Measurements from ENCODE around the gene BLTP1. TPM values are rescaled to one million over a fixed set of nuclear protein-coding genes. Genes with fewer than 3 reads are reported as not detected.

The BLTP1 gene
- total and polyA plus RNA-seq, 4 donors = 78.1 to 229 (median 117) TPM

Other genes with a start within 250 kb of the BLTP1 start
- gene TRPC3, start 200.3 kb upstream of the BLTP1 start, total RNA-seq = 10 to 100 TPM in 1 of 2 donors, 1 to 10 TPM in 1; 4.8 to 16.1 TPM
- gene TRPC3, start 200.3 kb upstream of the BLTP1 start, polyA plus RNA-seq (ENCODE audit: insufficient read length in 2 of 2) = 10 to 100 TPM; 11.0 to 11.5 TPM
- gene ADAD1, start 226.7 kb downstream of the BLTP1 start, total RNA-seq = under 1 TPM in 1 of 2 donors, not detected in 1; 0.17 TPM
- not detected for gene ADAD1, start 226.7 kb downstream of the BLTP1 start, polyA plus RNA-seq (ENCODE audit: insufficient read length in 2 of 2)

Data from spinal cord (tissue), 4 donors.